ENCODE measurements around the gene RNF113B.
A peak's percentile ranks its signal among the peaks of the same experiment; 100 is the strongest.

The RNF113B gene

DNA sequence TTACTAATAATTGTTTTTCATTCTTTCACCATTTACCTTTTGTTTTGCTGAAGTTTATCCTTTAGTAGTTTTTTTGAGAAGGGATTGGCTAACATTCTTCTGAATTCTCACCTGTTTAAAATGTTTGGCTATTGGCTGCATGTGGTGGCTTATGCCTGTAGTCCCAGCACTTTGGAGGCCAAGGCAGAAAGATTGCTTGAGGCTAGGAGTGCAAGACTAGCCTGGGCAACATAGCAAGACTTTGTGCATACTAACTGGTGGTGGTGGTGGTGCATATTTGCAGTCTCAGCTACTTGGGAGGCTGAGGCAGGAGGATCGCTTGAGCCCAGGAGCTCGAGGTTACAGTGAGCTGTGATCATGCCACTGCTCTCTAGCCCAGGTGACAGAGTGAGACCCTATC is 27.5 kb upstream of the RNF113B start:
- Histone ChIP-seq H3K4me3 (ENCODE audit: extremely low read depth, insufficient read depth, low read length, poor library complexity, severe bottlenecking) (no peak overlapping the region), H3K36me3 (ENCODE audit: control insufficient read depth, insufficient read depth, low read length) (peaks cover 34% of the 10 kb centered on the region), H3K9me3 (ENCODE audit: control insufficient read depth, low read length) (peaks cover 19% of the 10 kb centered on the region), H3K27ac (ENCODE audit: low read depth, low read length, severe bottlenecking) (no peak overlapping the region), H3K4me1 (ENCODE audit: control insufficient read depth, insufficient read depth, low read length, poor library complexity, severe bottlenecking) (peaks cover 29% of the 10 kb centered on the region)
- 90 to 100% methylated on average over 2 of the region's 2 CpGs for WGBS, 2 experiments (ENCODE audit: insufficient coverage in 2 of 2)

DNA sequence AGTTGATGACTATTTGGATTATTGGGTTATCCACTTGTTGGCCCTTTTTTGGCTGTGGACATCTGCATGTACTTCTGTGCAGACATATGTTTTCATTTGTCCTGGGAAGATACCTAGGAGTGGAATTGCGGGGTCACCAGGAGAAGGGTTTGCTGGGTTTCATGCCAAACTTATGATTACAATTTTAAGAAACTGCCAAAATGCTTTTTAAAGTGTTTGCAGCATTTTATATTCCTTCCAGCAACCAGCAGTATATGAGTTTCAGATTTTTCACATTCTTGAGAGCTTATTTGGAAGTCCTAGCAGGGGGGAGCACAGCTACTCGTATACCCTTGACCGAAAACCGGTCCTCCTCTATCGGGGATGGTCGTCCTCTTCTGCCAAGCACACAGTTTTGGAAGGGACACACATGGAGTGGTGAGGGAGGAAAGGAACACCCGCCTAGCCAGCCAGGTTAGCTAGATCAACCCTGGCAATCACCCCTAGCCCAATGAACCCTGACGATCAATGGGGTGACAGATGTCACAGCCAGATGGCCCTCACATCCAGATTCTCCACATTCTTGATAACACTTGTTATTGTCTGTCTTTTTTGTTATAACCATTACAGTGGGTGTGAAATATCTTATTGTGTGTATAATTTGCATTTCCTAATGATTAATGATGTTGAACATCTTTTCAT is 26.7 kb upstream of the RNF113B start:
- peaks cover 35% of the 10 kb centered on the region for H3K4me1 ChIP-seq (ENCODE audit: control insufficient read depth, insufficient read depth, low read length, poor library complexity, severe bottlenecking)
- 97 to 100% methylated on average over 2 to 6 of the region's 8 CpGs for WGBS, 2 experiments (ENCODE audit: insufficient coverage in 2 of 2)
- H3K4me3 ChIP-seq (ENCODE audit: extremely low read depth, insufficient read depth, low read length, poor library complexity, severe bottlenecking) = no peak overlapping the region
- H3K36me3 ChIP-seq (ENCODE audit: control insufficient read depth, insufficient read depth, low read length) = peaks cover 34% of the 10 kb centered on the region
- H3K27ac ChIP-seq (ENCODE audit: low read depth, low read length, severe bottlenecking) = no peak overlapping the region
- H3K9me3 ChIP-seq (ENCODE audit: control insufficient read depth, low read length) = peaks cover 19% of the 10 kb centered on the region

DNA sequence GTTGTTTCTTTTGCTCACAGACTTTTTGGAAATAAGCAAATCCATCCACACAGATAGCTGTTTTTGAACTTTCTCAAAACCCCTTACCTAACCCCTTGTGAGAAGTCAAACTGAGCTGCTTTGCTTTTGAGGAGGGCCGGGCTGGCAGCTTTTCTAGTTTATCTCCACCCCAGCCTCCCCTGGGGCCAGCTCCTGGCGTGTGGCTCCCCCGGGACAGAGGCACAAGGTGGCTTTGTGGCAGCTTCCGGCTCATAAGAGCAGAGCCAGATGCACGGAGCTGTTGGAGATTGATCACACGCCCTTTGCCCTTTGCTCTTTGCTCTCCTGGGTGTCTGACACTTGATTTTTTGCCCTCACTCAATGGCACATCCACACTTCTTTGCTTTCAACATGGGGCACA is 24.9 kb upstream of the RNF113B start:
- Histone ChIP-seq H3K36me3 (ENCODE audit: control insufficient read depth, insufficient read depth, low read length) (peaks cover 27% of the 10 kb centered on the region), H3K4me3 (ENCODE audit: extremely low read depth, insufficient read depth, low read length, poor library complexity, severe bottlenecking) (no peak overlapping the region), H3K9me3 (ENCODE audit: control insufficient read depth, low read length) (peaks cover 19% of the 10 kb centered on the region), H3K27ac (ENCODE audit: low read depth, low read length, severe bottlenecking) (peak overlapping the region; percentile 81), H3K4me1 (ENCODE audit: control insufficient read depth, insufficient read depth, low read length, poor library complexity, severe bottlenecking) (peaks cover 34% of the 10 kb centered on the region)
- WGBS, 2 experiments (ENCODE audit: insufficient coverage in 2 of 2) = 55 to 70% methylated on average over 5 of the region's 6 CpGs

DNA sequence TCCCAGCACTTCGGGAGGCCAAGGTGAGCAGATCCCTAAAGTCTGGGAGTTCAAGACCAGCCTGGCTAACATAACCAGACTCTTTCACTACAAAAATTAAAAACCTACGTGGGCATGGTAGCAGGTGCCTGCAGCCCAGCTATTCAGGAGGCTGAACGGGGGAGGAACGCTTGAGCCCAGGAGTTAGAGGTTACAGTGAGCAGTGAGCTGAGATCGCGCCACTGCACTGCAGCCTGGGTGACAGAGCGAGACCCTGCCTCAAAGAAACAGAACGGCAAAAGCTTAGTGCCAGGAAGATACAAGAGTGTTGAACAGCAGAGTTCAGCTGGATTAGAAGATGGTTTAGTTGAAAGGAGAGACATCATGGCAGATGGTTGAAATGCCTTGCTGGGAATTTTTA is 24.1 kb upstream of the RNF113B start:
- WGBS, 2 experiments (ENCODE audit: insufficient coverage in 2 of 2) = 84 to 89% methylated on average over 7 to 8 of the region's 8 CpGs
- Histone ChIP-seq H3K9me3 (ENCODE audit: control insufficient read depth, low read length) (peaks cover 19% of the 10 kb centered on the region), H3K27ac (ENCODE audit: low read depth, low read length, severe bottlenecking) (peak overlapping the region; percentile 37), H3K4me3 (ENCODE audit: extremely low read depth, insufficient read depth, low read length, poor library complexity, severe bottlenecking) (no peak overlapping the region), H3K4me1 (ENCODE audit: control insufficient read depth, insufficient read depth, low read length, poor library complexity, severe bottlenecking) (peaks cover 31% of the 10 kb centered on the region), H3K36me3 (ENCODE audit: control insufficient read depth, insufficient read depth, low read length) (peaks cover 29% of the 10 kb centered on the region)

DNA sequence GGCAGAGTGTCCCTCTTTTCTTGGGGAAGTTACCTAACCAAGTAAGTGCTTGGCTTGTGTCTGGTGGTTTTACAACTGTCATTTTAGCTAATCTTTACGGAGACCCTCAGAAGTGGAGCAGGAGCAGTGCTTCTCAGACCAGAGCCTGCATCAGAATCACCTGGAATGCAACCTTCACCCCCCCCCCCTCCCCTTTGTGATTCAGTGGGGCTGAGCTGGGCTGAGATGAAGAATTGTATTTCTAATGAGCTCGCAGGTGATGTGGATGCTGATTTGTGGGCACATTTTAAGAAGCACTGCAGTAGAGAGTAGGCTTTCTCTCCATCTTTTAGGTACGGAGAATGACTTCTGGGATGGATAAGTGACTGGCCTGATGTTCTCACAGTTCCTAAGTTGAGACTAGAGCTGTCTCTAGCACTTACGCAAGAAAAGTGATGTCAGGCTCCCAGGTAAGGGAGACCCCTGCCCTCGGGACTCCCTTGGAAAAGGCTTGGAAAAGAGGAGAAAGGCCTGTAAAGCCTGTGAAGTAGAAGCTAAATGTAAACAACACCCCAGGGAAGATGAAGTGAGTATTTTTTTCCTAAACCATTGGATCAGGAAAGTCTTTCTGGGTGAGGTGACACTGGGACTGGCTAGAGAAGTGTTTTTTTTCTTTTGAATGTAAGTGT is 23.3 kb upstream of the RNF113B start:
- WGBS, 2 experiments (ENCODE audit: insufficient coverage in 2 of 2) = 56 to 76% methylated on average over 3 of the region's 5 CpGs
- Histone ChIP-seq H3K27ac (ENCODE audit: low read depth, low read length, severe bottlenecking) (peak overlapping the region; percentile 71), H3K9me3 (ENCODE audit: control insufficient read depth, low read length) (peaks cover 12% of the 10 kb centered on the region), H3K4me3 (ENCODE audit: extremely low read depth, insufficient read depth, low read length, poor library complexity, severe bottlenecking) (no peak overlapping the region), H3K36me3 (ENCODE audit: control insufficient read depth, insufficient read depth, low read length) (peaks cover 31% of the 10 kb centered on the region), H3K4me1 (ENCODE audit: control insufficient read depth, insufficient read depth, low read length, poor library complexity, severe bottlenecking) (peaks cover 31% of the 10 kb centered on the region)

DNA sequence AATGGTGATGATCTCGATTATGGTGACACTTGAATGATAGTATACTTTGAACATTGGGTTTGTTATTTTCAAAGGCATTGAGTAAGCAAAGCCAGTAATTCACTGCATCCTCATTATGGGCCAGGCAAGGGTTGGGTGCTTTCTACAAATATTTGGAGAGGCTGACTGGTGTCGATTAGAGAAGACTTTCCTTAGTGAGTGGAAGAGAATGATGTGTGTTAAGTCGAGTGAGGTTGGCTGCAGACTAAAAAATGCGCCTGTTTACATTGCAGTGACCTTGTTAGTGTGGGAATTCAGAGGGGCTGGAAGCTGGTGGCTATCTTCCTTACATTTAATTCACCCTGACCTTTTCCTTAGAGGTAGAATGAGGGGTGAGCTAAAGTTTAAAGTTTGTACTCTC is 22.4 kb upstream of the RNF113B start:
- Histone ChIP-seq H3K4me3 (ENCODE audit: extremely low read depth, insufficient read depth, low read length, poor library complexity, severe bottlenecking) (no peak overlapping the region), H3K27ac (ENCODE audit: low read depth, low read length, severe bottlenecking) (peak overlapping the region; percentile 71), H3K9me3 (ENCODE audit: control insufficient read depth, low read length) (peaks cover 12% of the 10 kb centered on the region), H3K4me1 (ENCODE audit: control insufficient read depth, insufficient read depth, low read length, poor library complexity, severe bottlenecking) (peaks cover 31% of the 10 kb centered on the region), H3K36me3 (ENCODE audit: control insufficient read depth, insufficient read depth, low read length) (peaks cover 29% of the 10 kb centered on the region)
- WGBS, 2 experiments (ENCODE audit: insufficient coverage in 2 of 2) = 30 to 32% methylated on average over 4 of the region's 4 CpGs

DNA sequence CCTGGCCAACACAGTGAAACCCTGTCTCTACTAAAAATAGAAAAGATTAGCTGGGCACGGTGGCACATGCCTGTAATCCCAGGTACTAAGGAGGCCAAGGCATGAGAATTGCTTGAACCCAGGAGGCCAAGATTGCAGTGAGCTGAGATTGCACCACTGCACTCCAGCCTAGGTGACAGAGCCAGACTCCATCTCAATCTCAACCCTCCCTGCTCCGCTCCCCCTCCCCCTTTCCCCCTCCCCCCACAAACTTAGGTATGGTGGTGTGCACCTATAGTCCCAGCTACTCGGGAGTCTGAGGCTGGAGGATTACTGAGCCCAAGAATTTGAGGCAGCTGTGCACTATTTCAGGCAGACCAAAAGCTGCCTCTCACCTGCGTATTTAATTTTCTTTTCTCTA is 21.6 kb upstream of the RNF113B start:
- Histone ChIP-seq H3K36me3 (ENCODE audit: control insufficient read depth, insufficient read depth, low read length) (peaks cover 24% of the 10 kb centered on the region), H3K4me3 (ENCODE audit: extremely low read depth, insufficient read depth, low read length, poor library complexity, severe bottlenecking) (no peak overlapping the region), H3K4me1 (ENCODE audit: control insufficient read depth, insufficient read depth, low read length, poor library complexity, severe bottlenecking) (peaks cover 31% of the 10 kb centered on the region), H3K9me3 (ENCODE audit: control insufficient read depth, low read length) (peaks cover 7% of the 10 kb centered on the region), H3K27ac (ENCODE audit: low read depth, low read length, severe bottlenecking) (no peak overlapping the region)
- WGBS, 2 experiments (ENCODE audit: insufficient coverage in 2 of 2) = 81 to 85% methylated on average over 3 of the region's 4 CpGs

DNA sequence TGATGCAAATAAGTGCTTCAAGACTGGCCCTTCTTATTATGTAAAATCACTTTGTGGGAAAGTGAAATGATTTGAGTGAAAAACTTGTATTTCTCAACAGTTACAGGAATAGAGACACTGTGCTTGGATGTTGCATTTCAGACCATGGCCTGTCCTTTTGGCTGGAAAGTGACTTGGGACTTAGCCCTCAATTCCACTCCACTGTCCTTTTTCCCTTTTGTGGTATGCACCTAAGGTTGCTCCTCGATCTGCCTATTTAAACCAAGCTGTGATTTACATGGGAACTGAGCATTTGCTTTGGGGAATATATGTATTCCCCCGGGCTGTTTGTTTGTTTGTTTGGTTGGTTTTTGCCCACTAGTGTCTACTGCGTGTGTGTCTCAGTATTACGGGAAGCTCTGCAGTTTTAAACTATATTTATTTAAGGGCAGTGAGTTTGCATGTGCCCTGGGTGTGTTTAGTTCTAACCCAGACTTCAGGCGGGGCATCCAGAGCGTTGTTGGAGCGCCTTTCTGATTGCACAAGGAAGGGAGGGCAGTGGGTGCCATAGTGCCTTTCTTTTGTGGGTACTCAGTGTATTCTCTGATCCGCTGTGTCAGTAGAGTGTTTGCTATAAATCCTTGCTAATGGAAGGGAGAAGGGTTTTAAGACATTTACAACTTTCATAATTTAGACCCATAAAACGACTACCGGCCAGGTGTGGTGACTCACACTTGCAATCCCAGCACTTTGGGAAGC is 18.2 kb upstream of the RNF113B start:
- Histone ChIP-seq H3K4me3 (ENCODE audit: extremely low read depth, insufficient read depth, low read length, poor library complexity, severe bottlenecking) (no peak overlapping the region), H3K4me1 (ENCODE audit: control insufficient read depth, insufficient read depth, low read length, poor library complexity, severe bottlenecking) (peaks cover 16% of the 10 kb centered on the region), H3K27ac (ENCODE audit: low read depth, low read length, severe bottlenecking) (no peak overlapping the region), H3K9me3 (ENCODE audit: control insufficient read depth, low read length) (no peaks in the 10 kb centered on the region), H3K36me3 (ENCODE audit: control insufficient read depth, insufficient read depth, low read length) (peaks cover 7% of the 10 kb centered on the region)
- WGBS, 2 experiments (ENCODE audit: insufficient coverage in 2 of 2) = 74 to 78% methylated on average over 5 to 6 of the region's 10 CpGs

DNA sequence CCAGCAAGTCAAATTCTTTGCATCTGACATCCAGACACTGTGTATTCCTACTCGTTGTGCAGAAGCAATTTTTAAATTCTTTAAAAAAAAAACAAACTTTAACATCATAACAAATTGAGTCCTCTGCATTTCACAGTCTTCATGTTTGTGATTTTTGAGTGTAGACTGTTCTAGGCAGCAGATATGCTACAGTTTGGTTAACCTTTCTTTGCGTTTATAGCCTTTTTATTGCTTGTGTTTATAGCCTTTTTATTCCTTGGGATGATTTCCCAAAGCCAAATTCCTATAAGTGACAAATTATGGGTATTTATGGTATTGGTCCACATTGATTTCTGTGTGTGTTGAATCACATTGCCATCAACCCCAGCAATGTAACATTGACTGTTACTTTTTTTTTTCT is 14.9 kb upstream of the RNF113B start:
- Histone ChIP-seq H3K36me3 (ENCODE audit: control insufficient read depth, insufficient read depth, low read length) (peaks cover 7% of the 10 kb centered on the region), H3K4me1 (ENCODE audit: control insufficient read depth, insufficient read depth, low read length, poor library complexity, severe bottlenecking) (no peaks in the 10 kb centered on the region), H3K4me3 (ENCODE audit: extremely low read depth, insufficient read depth, low read length, poor library complexity, severe bottlenecking) (no peak overlapping the region), H3K27ac (ENCODE audit: low read depth, low read length, severe bottlenecking) (no peak overlapping the region), H3K9me3 (ENCODE audit: control insufficient read depth, low read length) (no peaks in the 10 kb centered on the region)
- WGBS, 2 experiments (ENCODE audit: insufficient coverage in 2 of 2) = 83% methylated on average over 1 of the region's 2 CpGs; no CpG with 5 or more reads in 1 of the 2 experiments

DNA sequence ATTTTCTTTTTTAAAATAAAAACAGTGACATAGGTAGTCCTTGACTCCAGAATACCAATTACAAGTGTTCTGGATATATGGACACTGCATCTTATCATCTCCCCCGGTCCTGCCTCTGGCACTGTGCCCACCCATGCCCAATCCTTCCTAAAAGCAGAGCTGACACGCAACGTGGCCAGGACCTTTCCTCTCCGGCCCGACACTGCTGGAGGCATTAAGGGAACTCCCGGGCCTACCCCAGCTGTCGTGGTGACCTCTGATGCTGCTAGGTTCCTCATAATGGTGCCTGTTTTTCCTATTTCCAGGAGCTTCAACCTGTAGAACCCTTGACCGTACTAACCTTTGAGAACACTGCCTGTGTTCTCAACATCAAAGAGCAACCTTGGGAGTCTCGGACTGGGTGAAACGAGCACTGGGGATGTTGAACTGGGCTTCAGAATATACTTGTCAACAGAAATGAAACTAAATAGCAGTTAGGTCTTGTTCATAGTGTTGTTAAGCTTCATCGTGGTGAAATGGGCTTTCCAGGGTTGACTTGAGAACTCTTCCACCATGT is 13.9 kb upstream of the RNF113B start:
- no peak overlapping the region for H3K4me3 ChIP-seq (ENCODE audit: extremely low read depth, insufficient read depth, low read length, poor library complexity, severe bottlenecking)
- H3K4me1 ChIP-seq (ENCODE audit: control insufficient read depth, insufficient read depth, low read length, poor library complexity, severe bottlenecking) = no peaks in the 10 kb centered on the region
- 91 to 98% methylated on average over 8 of the region's 11 CpGs for WGBS, 2 experiments (ENCODE audit: insufficient coverage in 2 of 2)
- H3K36me3 ChIP-seq (ENCODE audit: control insufficient read depth, insufficient read depth, low read length) = peaks cover 3% of the 10 kb centered on the region
- no peak overlapping the region for H3K27ac ChIP-seq (ENCODE audit: low read depth, low read length, severe bottlenecking)
- no peaks in the 10 kb centered on the region for H3K9me3 ChIP-seq (ENCODE audit: control insufficient read depth, low read length)

Data from mesodermal cell (in vitro differentiated cells).